Activated T-helper 2 cell treated with anti-CD3 and anti-CD28 coated beads, Interferon-gamma antibody, Interleukin-2, Interleukin-4, amounts not matched to agents 10 μg/mL and 5 μg/mL and 100 μg/mL, durations not matched to agents 14 hours and 24 hours and 36 hours (primary cell): ENCODE data around the gene CBFA2T2. TPM values are rescaled to one million over a fixed set of nuclear protein-coding genes. Genes with fewer than 3 reads are reported as not detected.
"Not testable (repeated sequence)": the region's sequence is repeated elsewhere in the genome, so short reads cannot be mapped to it uniquely, and the experiment has no call there.

Source experiments
- DNase-seq: peaks from one replicate; pipeline ENCODE4 v3.0.0; 2021; ENCODE audit warnings: low spot score
- H3K27ac Mint-ChIP-seq: one replicate; pipeline ENCODE4 v1.8.0; 2021; ENCODE audit warnings: mixed read lengths
- H3K27me3 Mint-ChIP-seq: one replicate; pipeline ENCODE4 v1.8.0; 2021; ENCODE audit warnings: low read depth, mixed read lengths
- H3K36me3 Mint-ChIP-seq: one replicate; pipeline ENCODE4 v1.8.0; 2021; ENCODE audit warnings: low read depth, mixed read lengths
- H3K4me1 Mint-ChIP-seq: one replicate; pipeline ENCODE4 v1.8.0; 2021; ENCODE audit warnings: low read depth, mixed read lengths
- H3K4me3 Mint-ChIP-seq: one replicate; pipeline ENCODE4 v1.8.0; 2021; ENCODE audit warnings: low read depth, mild to moderate bottlenecking, moderate library complexity, mixed read lengths
- H3K9me3 Mint-ChIP-seq: one replicate; pipeline ENCODE4 v1.8.0; 2021; ENCODE audit warnings: mixed read lengths
- intact Hi-C: fragments of 100-400 bp; cut with micrococcal nuclease; formaldehyde crosslinking; loops from one replicate; pipeline ENCODE4 v1.15.1; 2023
- total RNA-seq: library from RNA; stranded (reverse); gene quantifications from 2 replicates; pipeline ENCODE4 v1.2.3, GENCODE V29; 2022

CBFA2T2 gene
- total RNA-seq = 11.8 and 14.4 TPM in 2 replicates

GRCh38 chr20:33490023-33490933 is at the start of gene CBFA2T2:
Gene CBFA2T2 (plus strand): TSS chr20:33490096. CDS start chr20:33490268, 172 bp downstream.
- intact Hi-C loops = no loop called here
- H3K9me3 Mint-ChIP-seq = no peaks in the 10 kb centered on the region
- peak within 1 kb of the TSS; percentile 86 for H3K4me3 Mint-ChIP-seq
- no peaks in the 10 kb centered on the region for H3K36me3 Mint-ChIP-seq
- DNase-seq = no peak
- peak within 1 kb of the TSS; percentile 65 for H3K27ac Mint-ChIP-seq
- peaks cover 6% of the 10 kb centered on the region for H3K4me1 Mint-ChIP-seq
- H3K27me3 Mint-ChIP-seq = no peaks in the 10 kb centered on the region

- H3K27ac Mint-ChIP-seq, DNase-seq, H3K36me3 Mint-ChIP-seq, H3K4me3 Mint-ChIP-seq, H3K9me3 Mint-ChIP-seq: not testable (repeated sequence)
- Mint-ChIP-seq H3K27me3 (peaks cover 13% of the 10 kb centered on the region), H3K4me1 (peaks cover 14% of the 10 kb centered on the region)
- intact Hi-C loops = loop anchor here (5.0 to 10.0 kb wide), 2 partner anchors 227 to 554 kb away; partner anchors contain the start of genes ACTL10 and RALY
Measured at GRCh38 chr20:33440562-33440961, 49.3 kb upstream of the CBFA2T2 start.

- H3K36me3 Mint-ChIP-seq = no peaks in the 10 kb centered on the region
- H3K9me3 Mint-ChIP-seq = no peaks in the 10 kb centered on the region
- peaks cover 14% of the 10 kb centered on the region for H3K4me1 Mint-ChIP-seq
- no peak overlapping the region for H3K27ac Mint-ChIP-seq
- intact Hi-C loops = loop anchor here (5.0 to 10.0 kb wide), 2 partner anchors 226 to 553 kb away; partner anchors contain the start of genes ACTL10 and RALY
- H3K4me3 Mint-ChIP-seq = no peak overlapping the region
- peaks cover 13% of the 10 kb centered on the region for H3K27me3 Mint-ChIP-seq
- DNase-seq = no peak
Measured at GRCh38 chr20:33441142-33441955, 48.5 kb upstream of the CBFA2T2 start.

- Mint-ChIP-seq H3K9me3 (no peaks in the 10 kb centered on the region), H3K4me1 (peaks cover 14% of the 10 kb centered on the region), H3K4me3 (peak overlapping the region; percentile 79), H3K27ac (no peak overlapping the region), H3K36me3 (no peaks in the 10 kb centered on the region), H3K27me3 (peaks cover 13% of the 10 kb centered on the region)
- intact Hi-C loops = loop anchor here (1.0 to 10.0 kb wide), 3 partner anchors 41 to 552 kb away; partner anchors contain the start of genes ACTL10, CDK5RAP1 and RALY
- no peak for DNase-seq
Measured at GRCh38 chr20:33442136-33443005, 47.5 kb upstream of the CBFA2T2 start.

- DNase-seq = peak; percentile 16
- Mint-ChIP-seq H3K4me1 (peaks cover 14% of the 10 kb centered on the region), H3K36me3 (no peaks in the 10 kb centered on the region), H3K27ac (no peak overlapping the region), H3K9me3 (no peaks in the 10 kb centered on the region), H3K27me3 (peaks cover 13% of the 10 kb centered on the region), H3K4me3 (peak overlapping the region; percentile 79)
- intact Hi-C loops = loop anchor here (1.0 to 10.0 kb wide), 3 partner anchors 42 to 552 kb away; partner anchors contain the start of genes ACTL10, CDK5RAP1 and RALY
Measured at GRCh38 chr20:33443006-33443511, 46.8 kb upstream of the CBFA2T2 start.

- H3K27me3 Mint-ChIP-seq = peaks cover 13% of the 10 kb centered on the region
Measured at GRCh38 chr20:33443512-33444239, 46.2 kb upstream of the CBFA2T2 start, which contains the start of gene SNTA1. Gene SNTA1 (minus strand): TSS chr20:33443763. CDS start chr20:33443620, 143 bp downstream.

GRCh38 chr20:33444797-33445560 is 44.9 kb upstream of the CBFA2T2 start:
- intact Hi-C loops = loop anchor here (5.0 to 10.0 kb wide), 2 partner anchors 222 to 550 kb away; partner anchors contain the start of genes ACTL10 and RALY
- no peak for DNase-seq
- H3K27me3 Mint-ChIP-seq = peaks cover 13% of the 10 kb centered on the region
- H3K36me3 Mint-ChIP-seq = no peaks in the 10 kb centered on the region
- H3K9me3 Mint-ChIP-seq = peaks cover 4% of the 10 kb centered on the region
- peak overlapping the region; percentile 78 for H3K27ac Mint-ChIP-seq
- H3K4me3 Mint-ChIP-seq = peak overlapping the region; percentile 88
- H3K4me1 Mint-ChIP-seq = peaks cover 14% of the 10 kb centered on the region

More at GRCh38 chr20:33443512-33444239, 46.2 kb upstream of the CBFA2T2 start, which contains the start of gene SNTA1:
- intact Hi-C loops = loop anchor here (1.0 to 10.0 kb wide), 3 partner anchors 42 to 551 kb away; partner anchors contain the start of genes ACTL10, CDK5RAP1 and RALY
- peaks cover 14% of the 10 kb centered on the region for H3K4me1 Mint-ChIP-seq
- peak within 1 kb of the TSS; percentile 88 for H3K4me3 Mint-ChIP-seq
- peak within 1 kb of the TSS; percentile 78 for H3K27ac Mint-ChIP-seq
- peak; percentile 83 for DNase-seq
- H3K9me3 Mint-ChIP-seq = peaks cover 3% of the 10 kb centered on the region
- H3K36me3 Mint-ChIP-seq = no peaks in the 10 kb centered on the region

- DNase-seq = no peak
- Mint-ChIP-seq H3K36me3 (no peaks in the 10 kb centered on the region), H3K4me1 (peaks cover 14% of the 10 kb centered on the region), H3K27me3 (peaks cover 12% of the 10 kb centered on the region), H3K27ac (no peak overlapping the region), H3K4me3 (no peak overlapping the region), H3K9me3 (peaks cover 4% of the 10 kb centered on the region)
- intact Hi-C loops = loop anchor here (10.0 kb wide), 1 partner anchor 549 kb away; the partner anchor contains the start of gene RALY
Measured at GRCh38 chr20:33445881-33446625, 43.8 kb upstream of the CBFA2T2 start.

- no peaks in the 10 kb centered on the region for H3K27me3 Mint-ChIP-seq
- H3K9me3 Mint-ChIP-seq = peaks cover 4% of the 10 kb centered on the region
- no peak overlapping the region for H3K27ac Mint-ChIP-seq
- H3K36me3 Mint-ChIP-seq = no peaks in the 10 kb centered on the region
- H3K4me3 Mint-ChIP-seq = no peak overlapping the region
- DNase-seq = no peak
- no peaks in the 10 kb centered on the region for H3K4me1 Mint-ChIP-seq
- intact Hi-C loops = no loop called here
Measured at GRCh38 chr20:33450867-33451266, 39.0 kb upstream of the CBFA2T2 start.
